HL-60 (cell line): ENCODE data around the gene MTTP.

Experiments
- DNase-seq, 2 experiments: peaks; one replicate each; pipeline ENCODE4 v3.0.0-alpha.2; 2010 to 2020; ENCODE audit warnings: low read depth in 1 of 2, low spot score in 1 of 2
- H3K27ac ChIP-seq: fragments of 250-450 bp; sonication (Bioruptor Pico); replicated peaks from 2 replicates; pipeline ENCODE4 v1.5.1; 2020; ENCODE audit warnings: mild to moderate bottlenecking, moderate library complexity
- H3K27me3 ChIP-seq: fragments of 250-450 bp; sonication (Bioruptor Pico); 2 replicates; pipeline ENCODE4 v1.5.1; 2021; ENCODE audit warnings: mild to moderate bottlenecking, moderate library complexity; ENCODE audit not compliant: insufficient read depth, poor library complexity, severe bottlenecking
- H3K4me3 ChIP-seq: replicated peaks from 2 replicates; pipeline ENCODE4 v1.5.1; 2011; ENCODE audit warnings: mild to moderate bottlenecking, control low read depth, low read length; ENCODE audit not compliant: insufficient read depth
- GABPA ChIP-seq: IDR thresholded peaks from 2 replicates; pipeline ENCODE4 v1.6.1; 2012; ENCODE audit warnings: low read depth
- POLR2AphosphoS5 ChIP-seq: IDR thresholded peaks from 2 replicates; pipeline ENCODE4 v1.6.1; 2012; ENCODE audit warnings: low read depth
- SPI1 ChIP-seq: IDR thresholded peaks from 2 replicates; pipeline ENCODE4 v1.6.1; 2012; ENCODE audit warnings: low read depth, mild to moderate bottlenecking, borderline replicate concordance
- TF ChIP-seq, protein P1 (sequence below): IDR thresholded peaks from one replicate; pipeline ENCODE4 v1.5.1; 2011; ENCODE audit warnings: low read length, control low read depth, inconsistent platforms; ENCODE audit not compliant: insufficient read depth
- TF ChIP-seq, protein P2 (sequence below): IDR thresholded peaks from 2 replicates; pipeline ENCODE4 v1.6.1; 2012; ENCODE audit warnings: low read depth; ENCODE audit not compliant: insufficient replicate concordance

MTTP gene

DNA sequence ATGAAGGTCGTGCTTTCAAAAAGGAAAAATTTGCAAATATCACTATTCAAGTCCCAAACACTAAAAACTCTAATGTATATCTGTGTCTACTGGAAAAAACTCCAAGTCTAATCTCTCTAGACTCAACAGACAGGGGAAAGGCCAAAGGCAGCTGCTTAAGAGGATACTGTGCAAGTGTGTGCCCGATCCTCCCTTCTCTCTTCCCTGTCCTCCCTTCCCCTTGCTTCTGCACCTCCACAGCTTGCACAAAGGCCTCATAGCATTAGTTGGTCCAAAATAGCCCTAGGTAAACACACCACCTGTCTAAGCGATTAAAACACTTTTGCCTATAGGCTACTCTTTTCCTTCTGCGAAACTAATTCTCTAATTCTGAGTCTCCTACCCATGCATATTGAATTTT lies 72.4 kb downstream of the MTTP start:
- H3K27me3 ChIP-seq = no peaks in the 10 kb centered on the region
- no peak overlapping the region for H3K27ac ChIP-seq
- DNase-seq = no peak
- H3K4me3 ChIP-seq = no peak overlapping the region
- TF ChIP-seq GABPA = no peak
- no peak for TF ChIP-seq POLR2AphosphoS5
- TF ChIP-seq, protein P1, sequence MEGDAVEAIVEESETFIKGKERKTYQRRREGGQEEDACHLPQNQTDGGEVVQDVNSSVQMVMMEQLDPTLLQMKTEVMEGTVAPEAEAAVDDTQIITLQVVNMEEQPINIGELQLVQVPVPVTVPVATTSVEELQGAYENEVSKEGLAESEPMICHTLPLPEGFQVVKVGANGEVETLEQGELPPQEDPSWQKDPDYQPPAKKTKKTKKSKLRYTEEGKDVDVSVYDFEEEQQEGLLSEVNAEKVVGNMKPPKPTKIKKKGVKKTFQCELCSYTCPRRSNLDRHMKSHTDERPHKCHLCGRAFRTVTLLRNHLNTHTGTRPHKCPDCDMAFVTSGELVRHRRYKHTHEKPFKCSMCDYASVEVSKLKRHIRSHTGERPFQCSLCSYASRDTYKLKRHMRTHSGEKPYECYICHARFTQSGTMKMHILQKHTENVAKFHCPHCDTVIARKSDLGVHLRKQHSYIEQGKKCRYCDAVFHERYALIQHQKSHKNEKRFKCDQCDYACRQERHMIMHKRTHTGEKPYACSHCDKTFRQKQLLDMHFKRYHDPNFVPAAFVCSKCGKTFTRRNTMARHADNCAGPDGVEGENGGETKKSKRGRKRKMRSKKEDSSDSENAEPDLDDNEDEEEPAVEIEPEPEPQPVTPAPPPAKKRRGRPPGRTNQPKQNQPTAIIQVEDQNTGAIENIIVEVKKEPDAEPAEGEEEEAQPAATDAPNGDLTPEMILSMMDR = no peak
- no peak for TF ChIP-seq SPI1
- TF ChIP-seq, protein P2, sequence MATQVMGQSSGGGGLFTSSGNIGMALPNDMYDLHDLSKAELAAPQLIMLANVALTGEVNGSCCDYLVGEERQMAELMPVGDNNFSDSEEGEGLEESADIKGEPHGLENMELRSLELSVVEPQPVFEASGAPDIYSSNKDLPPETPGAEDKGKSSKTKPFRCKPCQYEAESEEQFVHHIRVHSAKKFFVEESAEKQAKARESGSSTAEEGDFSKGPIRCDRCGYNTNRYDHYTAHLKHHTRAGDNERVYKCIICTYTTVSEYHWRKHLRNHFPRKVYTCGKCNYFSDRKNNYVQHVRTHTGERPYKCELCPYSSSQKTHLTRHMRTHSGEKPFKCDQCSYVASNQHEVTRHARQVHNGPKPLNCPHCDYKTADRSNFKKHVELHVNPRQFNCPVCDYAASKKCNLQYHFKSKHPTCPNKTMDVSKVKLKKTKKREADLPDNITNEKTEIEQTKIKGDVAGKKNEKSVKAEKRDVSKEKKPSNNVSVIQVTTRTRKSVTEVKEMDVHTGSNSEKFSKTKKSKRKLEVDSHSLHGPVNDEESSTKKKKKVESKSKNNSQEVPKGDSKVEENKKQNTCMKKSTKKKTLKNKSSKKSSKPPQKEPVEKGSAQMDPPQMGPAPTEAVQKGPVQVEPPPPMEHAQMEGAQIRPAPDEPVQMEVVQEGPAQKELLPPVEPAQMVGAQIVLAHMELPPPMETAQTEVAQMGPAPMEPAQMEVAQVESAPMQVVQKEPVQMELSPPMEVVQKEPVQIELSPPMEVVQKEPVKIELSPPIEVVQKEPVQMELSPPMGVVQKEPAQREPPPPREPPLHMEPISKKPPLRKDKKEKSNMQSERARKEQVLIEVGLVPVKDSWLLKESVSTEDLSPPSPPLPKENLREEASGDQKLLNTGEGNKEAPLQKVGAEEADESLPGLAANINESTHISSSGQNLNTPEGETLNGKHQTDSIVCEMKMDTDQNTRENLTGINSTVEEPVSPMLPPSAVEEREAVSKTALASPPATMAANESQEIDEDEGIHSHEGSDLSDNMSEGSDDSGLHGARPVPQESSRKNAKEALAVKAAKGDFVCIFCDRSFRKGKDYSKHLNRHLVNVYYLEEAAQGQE = no peak

DNA sequence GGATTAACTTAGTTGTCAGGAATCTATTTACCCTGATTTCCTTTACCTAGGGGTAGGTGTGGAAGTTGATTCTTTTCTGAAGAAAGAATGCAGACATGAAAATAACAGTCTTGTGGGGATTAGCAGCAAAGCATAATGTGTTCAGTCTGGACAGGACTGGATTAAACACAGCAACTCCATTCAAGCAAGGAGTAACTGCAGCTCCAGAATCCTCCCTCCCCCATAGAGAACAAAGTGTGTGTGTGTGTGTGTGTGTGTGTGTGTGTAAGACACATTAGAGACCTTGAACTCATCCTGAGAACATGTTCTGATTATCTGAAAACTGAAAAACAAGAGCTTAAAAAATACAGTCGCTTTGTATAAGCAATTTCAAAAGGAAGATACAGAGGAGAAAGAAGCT lies 73.7 kb downstream of the MTTP start:
- no peak overlapping the region for H3K27ac ChIP-seq
- TF ChIP-seq SPI1 = no peak
- no peak overlapping the region for H3K4me3 ChIP-seq
- DNase-seq = no peak
- no peaks in the 10 kb centered on the region for H3K27me3 ChIP-seq

DNA sequence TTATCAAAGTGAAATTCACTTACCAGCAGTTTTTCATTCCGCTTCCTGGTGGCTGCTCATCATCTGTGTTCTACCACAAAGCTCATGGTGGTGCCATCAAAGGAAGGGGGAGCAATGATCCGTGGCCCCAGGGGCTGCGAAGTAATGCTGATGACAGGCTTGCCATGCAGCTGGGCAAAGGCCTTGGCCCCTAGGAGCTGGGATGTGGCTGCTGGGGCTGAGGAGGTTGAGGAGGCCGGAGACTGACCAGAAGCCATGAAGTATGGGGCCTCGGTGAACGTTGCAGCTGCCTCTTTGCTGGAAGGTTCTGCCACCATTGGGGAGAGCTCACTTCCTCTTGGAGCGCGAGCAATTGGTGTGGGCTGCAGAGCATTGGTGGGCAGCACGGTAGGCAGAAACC lies 74.6 kb downstream of the MTTP start:
- TF ChIP-seq, protein P2 = no peak
- TF ChIP-seq GABPA (no peak), POLR2AphosphoS5 (no peak), SPI1 (no peak)
- TF ChIP-seq, protein P1 = no peak

DNA sequence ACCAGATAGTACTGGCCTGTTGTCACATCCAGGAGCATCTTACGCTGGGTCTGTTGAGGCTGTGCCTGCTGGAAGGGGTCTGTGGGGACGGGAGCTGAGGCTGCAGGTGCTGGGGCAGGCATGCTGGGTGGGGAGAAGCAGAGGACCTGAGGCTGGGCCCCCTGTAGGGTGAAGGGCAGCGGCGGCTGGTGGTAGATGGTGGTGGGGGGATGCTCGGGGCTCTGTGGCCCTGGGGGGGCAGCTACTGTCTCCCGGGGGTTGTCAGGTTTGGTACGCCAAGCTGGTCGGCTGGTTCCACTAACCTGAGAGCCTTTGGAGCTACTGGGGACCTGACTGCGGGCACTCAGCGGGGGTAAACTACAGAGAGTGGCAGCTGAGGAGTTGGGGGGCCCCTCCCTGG lies 75.2 kb downstream of the MTTP start:
- TF ChIP-seq GABPA (no peak), POLR2AphosphoS5 (no peak), SPI1 (no peak)
- TF ChIP-seq, protein P1 = no peak
- TF ChIP-seq, protein P2 = no peak
- H3K27ac ChIP-seq = no peak overlapping the region
- H3K4me3 ChIP-seq = no peak overlapping the region
- H3K27me3 ChIP-seq = no peaks in the 10 kb centered on the region
- DNase-seq = no peak

More for the DNA sequence above, 74.6 kb downstream of the MTTP start:
- no peak overlapping the region for H3K27ac ChIP-seq
- no peak for DNase-seq
- H3K27me3 ChIP-seq = no peaks in the 10 kb centered on the region
- H3K4me3 ChIP-seq = no peak overlapping the region
